ENCODE measurements around the gene TMEM151B.
"Not testable (repeated sequence)": the region's sequence is repeated elsewhere in the genome, so short reads cannot be mapped to it uniquely, and the experiment has no call there.

TMEM151B gene

DNA sequence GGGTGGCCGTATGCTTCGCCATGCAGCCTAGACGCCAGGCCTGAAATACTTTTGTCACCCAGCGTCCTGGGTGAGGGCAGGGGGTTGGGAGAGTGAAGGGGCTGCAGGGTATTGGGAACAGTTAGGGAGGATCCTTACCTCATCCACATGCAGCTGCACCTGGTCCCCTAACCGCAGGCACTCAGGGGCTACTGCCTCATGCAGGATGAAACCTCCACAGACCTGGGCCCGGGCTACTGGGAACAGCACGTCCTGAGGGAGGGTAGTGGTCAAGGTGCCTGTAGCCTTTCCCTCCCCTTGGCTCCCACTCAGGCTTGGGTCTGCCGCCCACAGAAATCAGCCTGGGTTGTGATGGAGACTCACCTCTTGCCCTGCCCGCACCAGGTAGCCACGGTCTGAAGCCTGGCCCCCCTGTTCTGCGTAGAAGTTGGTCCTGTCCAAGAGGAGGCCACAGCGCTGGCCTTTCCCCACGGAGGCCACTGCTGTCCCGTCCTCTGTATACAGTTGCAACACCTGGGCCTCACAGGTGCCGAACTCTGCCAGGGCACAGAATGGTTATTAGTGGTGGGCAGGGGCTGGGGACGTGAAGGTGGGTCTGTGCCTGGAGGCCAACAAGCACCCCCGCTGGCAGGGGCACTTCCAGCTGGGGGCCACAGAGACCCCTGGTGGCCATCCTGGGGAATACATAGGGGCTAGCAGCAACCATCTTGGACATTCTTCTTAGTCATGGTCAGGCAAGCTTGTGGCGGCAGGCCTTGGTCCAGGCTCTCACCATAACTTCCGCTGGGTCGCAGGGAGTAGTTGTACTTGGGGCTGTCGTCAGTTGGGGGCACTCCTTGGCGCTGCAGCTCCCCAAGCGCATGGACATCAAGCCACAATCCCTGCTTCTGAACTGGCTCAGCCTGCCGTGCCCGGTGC lies 34.3 kb downstream of the TMEM151B start:
- DNase-seq (ENCODE audit: low read depth): peak; percentile 12

DNA sequence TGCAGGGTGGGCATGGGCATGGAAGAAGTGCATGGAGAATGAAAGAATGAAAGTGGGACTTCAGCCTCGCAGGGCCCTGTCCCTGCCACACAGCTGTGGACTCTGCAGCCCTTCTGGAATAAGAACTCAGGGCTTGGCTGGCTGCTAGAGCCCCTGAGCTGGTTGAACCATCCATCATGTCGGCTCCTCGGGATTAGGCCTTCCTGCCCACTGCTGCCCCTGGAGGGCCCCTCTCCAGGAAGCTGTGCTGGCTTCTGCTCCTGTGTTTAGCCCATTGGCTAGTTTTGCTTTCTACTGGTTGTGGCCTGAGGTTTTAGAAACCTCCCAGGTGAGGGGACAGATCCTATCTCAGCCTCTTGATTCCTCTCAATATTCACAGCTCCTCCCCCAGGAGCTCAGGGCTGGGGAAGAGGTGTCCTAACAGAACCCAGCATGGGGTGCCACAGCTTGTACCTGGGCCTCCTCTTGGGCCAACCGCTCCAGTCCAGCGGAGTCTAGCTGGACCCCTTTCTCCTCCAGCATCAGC lies 35.0 kb downstream of the TMEM151B start:
- no peak for DNase-seq (ENCODE audit: low read depth)

DNA sequence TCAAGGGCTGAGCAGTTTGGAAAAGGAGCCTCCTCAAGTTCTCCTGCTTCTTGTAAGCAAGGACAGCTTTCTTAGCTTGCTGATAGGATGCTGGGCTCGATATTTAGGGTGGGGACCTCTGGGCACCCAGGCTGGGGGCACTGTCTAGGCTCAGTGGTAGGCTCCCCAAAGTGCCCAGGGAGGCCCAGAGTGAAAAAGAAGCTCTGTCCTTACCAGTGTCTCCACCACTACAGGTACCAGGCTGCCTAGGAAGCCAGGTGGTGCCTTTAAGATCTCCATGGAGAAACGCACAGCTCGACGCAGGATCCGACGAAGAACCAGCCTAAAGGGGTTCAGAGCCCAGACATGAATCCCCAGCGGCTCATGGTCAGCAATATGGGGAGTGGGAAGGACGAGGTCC lies 36.5 kb downstream of the TMEM151B start:
- DNase-seq (ENCODE audit: low read depth): no peak

DNA sequence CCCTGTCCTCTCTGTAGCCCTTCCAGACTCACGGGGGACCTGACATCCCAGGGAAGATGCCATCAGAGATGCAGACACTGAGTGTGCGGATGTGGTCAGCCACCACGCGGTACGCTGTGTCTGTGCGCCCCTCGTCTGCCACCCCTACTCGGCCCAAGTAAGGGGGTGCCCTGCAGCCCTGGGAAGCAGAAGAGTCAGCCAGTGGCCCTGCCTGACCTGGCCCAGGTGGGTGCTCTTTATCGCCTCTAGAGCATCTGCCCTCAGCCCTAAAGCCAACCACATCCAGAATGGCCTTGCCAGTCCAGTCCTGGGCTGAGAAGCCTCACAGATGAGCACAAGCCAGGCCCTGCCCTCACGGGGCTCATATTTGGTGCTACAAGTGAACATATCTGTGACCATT lies 37.0 kb downstream of the TMEM151B start:
- DNase-seq (ENCODE audit: low read depth): no peak

DNA sequence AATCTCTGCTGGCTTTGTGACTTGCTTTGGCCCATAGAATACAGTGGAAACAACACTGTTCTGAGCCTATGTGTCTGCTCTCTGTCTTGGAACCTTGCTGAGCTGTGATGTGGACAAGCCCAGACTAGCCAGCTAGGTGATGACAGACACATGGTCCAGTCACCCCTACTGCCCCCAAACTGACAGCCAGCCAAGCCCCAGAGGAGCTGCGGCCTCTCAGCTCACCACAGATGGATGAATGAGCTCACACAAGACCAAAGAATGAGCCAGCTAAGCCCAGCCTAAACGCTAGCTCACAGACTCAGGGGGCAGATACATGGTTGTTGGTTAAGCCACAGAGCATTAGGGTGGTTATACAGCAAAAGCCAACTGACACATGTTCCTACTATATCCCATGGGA lies 38.8 kb downstream of the TMEM151B start:
- no peak for DNase-seq (ENCODE audit: low read depth)

DNA sequence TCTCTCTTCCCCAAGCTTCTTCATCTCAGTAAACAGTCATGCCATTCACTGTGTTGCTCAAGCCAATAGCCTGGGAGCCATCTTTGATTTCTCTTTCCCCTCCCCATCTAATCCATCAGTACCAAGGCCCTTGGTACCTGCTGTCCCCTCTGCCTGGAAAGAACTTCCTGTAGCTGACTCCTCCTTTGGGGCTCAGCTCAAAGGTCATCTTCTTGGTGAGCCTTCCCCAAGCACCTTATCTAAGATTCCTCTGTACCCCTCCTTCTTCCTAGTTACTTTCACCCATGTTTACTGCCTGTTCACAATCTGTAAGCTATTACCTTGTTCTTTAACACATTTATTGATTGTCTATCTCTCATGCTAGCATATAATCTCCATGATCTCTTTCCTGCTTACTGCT lies 39.4 kb downstream of the TMEM151B start:
- DNase-seq (ENCODE audit: low read depth): no peak

DNA sequence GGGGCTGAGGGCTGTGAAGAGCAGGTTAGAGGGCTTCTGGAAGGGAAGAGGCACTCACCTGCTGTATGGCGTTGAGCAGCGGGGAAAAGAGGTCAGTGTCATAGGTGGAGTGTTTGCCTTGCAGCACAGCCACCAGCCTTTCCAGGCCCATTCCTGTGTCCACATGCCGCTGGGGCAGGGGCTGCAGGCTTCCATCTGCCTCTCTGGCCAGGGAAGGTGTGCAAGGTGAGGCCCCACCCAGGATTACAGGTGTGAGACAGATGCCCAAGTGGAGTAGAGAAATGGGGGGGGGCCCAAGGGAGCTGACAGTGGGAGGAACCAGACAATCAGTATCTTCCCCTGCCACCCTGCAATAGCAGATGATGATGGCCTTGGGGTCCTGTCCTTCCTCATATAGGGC lies 40.0 kb downstream of the TMEM151B start:
- no peak for DNase-seq (ENCODE audit: low read depth)

DNA sequence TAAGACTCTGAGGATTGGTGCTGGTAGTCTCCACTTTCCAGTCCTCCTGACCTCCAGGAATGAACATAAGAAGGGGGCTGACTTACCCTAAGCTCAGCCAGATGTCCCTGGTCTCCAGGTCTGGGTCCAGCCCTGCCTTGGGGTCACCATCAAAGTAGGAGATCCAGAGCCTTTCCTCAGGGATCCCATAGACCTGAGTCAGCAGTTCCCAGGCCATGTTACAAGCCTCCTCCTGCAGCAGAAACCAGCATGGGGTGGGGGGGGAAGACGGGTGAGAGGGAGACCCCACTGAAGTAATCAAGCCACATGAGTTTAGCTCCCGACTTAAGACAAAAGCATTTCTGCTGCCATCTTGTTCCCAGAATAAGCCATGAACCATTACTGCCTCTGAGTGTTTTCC lies 41.1 kb downstream of the TMEM151B start:
- no peak for DNase-seq (ENCODE audit: low read depth)

DNA sequence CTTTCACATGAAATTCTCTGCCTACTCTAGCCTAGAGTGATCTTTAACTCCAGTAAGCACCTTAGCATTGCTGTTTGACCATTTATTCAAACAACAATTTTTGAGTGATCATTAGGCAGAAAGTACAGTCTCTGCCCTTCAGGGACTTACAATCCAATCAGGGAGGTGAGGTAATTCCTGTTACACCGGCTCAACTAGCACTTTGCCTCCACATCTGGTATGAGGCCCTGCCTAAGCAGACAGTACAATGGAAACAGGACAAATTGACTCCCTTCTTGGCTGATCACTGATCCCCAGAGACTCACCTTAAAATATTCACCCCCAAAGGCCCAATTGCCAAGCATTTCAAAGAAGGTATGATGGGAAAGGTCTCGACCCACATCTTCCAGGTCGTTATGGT lies 41.5 kb downstream of the TMEM151B start:
- DNase-seq (ENCODE audit: low read depth): no peak

DNA sequence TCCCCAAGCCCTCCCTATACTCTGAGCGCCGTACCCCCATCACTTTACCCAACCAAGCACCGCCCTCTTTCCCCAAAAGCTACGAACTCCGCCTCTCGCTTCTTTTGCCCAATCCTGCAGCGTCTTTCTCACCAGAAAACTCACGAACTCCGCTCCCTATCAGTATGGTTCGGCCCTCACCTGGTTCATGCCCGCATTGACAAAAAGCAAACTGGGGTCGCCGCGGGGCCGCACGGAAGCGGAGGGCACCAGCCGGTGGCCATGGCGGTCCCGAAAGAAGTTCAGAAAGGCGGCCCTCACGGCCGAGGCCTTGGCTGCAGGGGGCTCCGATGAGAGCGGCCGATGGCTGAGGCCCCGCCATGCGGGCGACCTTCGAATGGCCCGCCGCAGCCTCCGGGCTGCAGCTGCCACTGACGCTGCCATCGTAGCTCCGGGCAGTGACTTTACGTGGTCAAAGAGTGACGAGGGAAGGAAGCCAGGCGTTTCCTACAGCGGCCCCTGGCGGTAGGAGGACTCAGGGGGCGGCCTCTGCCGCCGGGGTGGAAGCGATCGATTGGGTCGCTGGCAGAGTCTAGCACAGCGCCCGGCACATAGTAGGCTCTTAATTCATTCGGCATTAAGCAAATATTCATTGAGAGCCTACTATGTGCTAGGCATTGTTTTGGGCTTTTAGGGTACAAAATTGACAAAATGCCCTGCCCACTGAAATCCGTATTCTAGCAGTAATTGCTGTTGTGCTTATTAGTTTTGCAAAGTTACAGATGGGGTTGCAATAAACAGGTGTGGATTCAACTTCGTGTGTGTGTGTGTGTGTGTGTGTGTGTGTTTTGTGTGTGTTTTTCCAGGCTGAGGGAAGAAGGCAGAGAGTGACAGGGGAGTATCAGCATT lies 42.9 kb downstream of the TMEM151B start, which contains the start of gene AARS2:
Gene AARS2, minus strand, starts transcription at position 447 of the 888 bp plus-strand sequence. Its CDS starts 24 bp downstream, at position 423.
- peak; percentile 83 for DNase-seq (ENCODE audit: low read depth)

DNA sequence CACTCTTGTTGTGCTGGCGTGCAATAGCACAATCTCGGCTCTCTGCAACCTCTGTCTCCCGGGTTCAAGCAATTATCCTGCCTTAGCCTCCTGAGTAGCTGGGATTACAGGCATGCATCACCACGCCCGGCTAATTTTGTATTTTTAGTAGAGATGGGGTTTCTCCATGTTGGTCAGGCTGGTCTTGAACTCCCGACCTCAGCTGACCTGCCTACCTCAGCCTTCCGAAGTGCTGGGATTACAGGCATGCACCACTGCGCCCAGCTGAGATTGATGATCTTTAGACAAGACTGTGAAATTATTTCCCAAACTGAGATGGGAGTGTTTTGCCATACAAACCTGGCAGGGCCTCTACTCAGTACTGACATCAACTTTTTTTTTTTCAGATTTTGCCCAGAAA lies 44.4 kb downstream of the TMEM151B start:
- not testable (repeated sequence) for DNase-seq (ENCODE audit: low read depth)

DNA sequence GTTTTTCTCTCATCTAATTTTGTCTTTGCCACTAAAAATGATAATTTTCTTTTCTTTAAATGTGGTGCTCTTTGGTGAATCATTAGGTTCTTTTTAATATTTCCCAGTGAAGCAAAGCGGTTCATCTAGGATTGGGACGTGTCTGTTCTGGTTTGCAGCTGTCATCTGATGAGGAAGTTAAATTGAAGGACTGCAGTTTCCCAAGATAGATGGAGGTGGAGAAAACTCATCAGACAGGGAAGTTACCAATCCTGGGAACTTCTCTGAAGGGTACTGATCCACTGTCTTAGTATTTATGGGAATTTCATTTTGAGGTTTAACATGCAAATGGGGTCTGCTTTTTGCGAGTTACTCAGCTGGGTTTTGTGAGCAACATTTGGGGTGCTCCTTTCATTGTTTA lies 45.3 kb downstream of the TMEM151B start:
- no peak for DNase-seq (ENCODE audit: low read depth)

DNA sequence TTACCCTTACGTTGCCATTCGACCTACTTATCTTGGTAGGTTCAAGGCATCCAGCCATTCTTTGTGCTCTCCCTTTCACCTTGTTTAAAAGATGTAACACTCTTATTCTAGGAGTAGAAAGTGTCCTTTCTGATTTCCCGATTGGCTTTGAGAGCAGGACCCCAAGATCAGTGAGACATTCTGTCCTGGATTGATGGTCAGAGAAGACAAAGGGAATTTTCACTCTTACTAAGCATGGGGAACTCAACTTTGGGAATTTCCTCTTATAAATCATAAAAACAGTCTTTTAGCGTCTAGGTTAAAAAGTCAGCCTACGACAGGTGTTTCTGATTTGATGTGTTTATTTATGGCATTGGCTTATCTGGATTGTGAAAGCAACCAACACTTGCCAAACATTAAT lies 45.7 kb downstream of the TMEM151B start:
- DNase-seq (ENCODE audit: low read depth): no peak

DNA sequence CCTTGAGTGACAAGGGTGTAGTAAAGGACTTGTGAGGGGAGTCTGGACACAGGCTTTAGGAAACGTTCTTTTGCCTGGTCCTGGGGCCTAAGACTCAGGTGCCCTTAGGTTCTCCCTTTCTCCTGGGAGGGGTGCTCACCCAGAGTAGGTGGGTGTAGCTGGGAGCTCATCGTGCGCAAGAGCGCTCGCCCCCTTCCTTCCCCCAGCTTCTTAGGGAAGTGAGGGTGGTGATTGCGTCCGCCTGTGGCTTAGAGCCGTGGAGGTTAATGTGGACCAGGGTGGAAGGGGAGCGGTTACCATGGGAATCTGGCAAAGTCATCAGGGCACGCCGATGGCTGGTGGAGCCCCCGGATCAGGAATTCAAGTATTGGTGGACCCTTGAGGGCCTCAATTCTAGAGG lies 46.2 kb downstream of the TMEM151B start:
- DNase-seq (ENCODE audit: low read depth): no peak

DNA sequence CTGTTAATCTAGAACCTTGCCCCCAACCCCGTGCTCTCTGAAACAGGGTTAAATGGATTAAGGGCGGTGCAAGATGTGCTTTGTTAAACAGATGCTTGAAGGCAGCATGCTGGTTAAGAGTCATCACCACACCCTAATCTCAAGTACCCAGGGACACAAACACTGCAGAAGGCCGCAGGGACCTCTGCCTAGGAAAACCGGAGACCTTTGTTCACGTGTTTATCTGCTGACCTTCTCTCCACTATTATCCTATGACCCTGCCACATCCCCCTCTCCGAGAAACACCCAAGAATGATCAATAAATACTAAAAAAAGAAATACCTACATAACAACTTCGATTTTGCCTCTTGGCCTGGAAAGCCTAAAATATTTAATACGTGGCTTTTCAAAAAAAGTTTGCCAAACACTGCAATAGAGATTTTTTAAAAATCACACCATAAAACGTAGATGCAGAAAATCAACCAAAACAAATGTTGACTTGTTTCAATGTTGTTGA lies 46.9 kb downstream of the TMEM151B start:
- DNase-seq (ENCODE audit: low read depth): not testable (repeated sequence)

DNA sequence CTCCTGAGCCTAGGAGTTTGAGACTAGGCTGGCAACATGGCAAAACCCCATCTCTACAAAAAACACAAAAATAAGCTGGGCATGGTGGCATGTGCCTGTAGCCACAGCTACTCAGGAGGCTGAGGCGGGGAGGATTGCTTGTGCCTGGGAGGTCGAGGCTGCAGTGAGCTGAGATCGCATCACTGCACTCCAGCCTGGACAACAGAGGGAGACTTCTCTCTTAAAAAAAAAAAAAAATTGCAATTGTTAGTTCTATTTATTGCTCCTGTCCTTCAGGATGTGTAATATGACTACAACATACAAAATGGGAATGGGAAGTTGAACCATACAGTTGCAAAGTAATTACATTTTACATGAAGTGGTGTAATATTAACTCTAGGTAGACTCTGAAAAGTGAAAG lies 51.0 kb downstream of the TMEM151B start:
- DNase-seq (ENCODE audit: low read depth): no peak

DNA sequence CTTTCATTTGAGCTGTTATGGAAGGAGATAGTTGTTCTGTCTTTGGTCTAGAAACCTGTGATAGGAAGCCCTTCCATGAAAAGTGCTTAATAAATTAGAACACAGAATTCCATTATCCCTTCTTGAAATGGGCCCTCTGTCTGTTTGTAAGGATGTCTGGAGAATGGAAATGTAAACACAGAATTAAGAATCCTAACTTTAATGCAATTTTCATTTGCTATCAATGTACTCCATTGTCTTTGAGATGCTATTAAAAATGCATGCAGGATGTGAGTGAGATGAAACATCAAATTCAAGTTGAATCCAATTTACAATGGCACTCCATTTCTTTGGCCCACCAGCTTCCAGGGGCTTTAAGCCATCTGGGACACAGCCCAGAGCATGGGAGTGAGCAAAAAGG lies 56.8 kb downstream of the TMEM151B start:
- no peak for DNase-seq (ENCODE audit: low read depth)

DNA sequence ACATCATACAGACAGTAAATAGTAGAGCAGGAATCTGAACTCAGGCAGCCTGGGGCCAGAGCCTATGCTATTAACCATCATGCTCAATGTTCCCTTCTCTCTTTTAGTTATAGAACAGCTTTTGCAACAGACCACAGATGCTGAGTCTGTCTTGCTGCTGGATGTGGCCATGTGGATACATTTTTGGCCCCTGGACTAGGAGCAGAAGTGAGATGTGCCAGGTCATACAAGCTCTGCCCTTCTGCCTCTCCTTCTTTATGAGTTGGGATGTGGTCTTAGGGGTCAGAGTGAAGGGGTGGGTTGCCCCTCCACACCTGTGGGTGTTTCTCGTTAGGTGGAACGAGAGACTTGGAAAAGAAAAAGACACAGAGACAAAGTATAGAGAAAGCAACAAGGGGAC lies 57.5 kb downstream of the TMEM151B start:
- no peak for DNase-seq (ENCODE audit: low read depth)

DNA sequence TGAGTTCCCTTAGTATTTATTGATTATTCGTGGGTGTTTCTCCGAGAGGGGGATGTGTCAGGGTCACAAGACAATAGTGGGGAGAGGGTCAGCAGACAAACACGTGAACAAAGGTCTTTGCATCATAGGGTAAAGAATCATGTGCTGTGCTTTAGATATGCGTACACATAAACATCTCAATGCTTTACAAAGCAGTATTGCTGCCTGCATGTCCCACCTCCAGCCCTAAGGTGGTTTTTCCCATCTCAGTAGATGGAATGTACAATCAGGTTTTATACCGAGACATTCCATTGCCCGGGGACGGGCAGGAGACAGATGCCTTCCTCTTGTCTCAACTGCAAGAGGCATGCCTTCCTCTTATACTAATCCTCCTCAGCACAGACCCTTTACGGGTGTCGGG lies 58.0 kb downstream of the TMEM151B start:
- DNase-seq (ENCODE audit: low read depth): not testable (repeated sequence)

DNA sequence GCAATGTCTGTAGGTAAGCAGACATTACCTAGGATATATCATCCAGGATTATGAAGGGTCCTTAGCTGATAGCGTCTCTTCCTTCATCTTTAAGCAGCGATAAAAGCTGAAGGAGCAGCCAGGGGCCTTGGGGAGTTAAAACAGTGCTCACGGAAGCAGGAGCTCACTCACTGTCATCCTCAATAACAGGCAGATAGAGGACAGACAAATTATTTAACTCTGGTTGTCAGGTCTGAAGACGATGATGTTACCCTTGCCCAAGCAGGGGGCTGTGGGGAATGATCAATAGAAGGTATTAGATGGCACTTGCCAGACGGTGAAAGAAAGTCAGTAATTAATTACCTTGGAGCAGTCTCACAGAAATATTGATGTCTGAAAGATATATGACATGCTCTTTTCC lies 59.6 kb downstream of the TMEM151B start:
- DNase-seq (ENCODE audit: low read depth): no peak

DNA sequence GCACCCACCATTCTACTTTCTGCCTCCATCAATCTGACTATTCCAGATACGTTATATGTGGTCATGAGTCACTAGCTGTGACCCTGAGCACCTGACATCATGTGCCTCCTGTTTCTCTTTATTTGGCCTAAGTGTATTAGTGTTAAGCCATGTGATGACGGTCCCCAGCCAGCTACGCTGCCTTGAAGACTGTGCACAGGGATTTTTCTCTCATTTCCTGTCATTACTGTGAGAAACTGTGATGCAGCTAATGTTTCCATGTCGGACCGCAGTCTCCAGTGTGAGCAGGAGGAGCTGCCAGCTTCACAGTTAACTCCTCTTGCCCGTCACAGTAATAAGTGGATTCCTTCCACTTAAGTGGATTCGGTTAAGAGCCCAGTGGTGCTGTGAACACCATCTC lies 62.3 kb downstream of the TMEM151B start:
- no peak for DNase-seq (ENCODE audit: low read depth)

DNA sequence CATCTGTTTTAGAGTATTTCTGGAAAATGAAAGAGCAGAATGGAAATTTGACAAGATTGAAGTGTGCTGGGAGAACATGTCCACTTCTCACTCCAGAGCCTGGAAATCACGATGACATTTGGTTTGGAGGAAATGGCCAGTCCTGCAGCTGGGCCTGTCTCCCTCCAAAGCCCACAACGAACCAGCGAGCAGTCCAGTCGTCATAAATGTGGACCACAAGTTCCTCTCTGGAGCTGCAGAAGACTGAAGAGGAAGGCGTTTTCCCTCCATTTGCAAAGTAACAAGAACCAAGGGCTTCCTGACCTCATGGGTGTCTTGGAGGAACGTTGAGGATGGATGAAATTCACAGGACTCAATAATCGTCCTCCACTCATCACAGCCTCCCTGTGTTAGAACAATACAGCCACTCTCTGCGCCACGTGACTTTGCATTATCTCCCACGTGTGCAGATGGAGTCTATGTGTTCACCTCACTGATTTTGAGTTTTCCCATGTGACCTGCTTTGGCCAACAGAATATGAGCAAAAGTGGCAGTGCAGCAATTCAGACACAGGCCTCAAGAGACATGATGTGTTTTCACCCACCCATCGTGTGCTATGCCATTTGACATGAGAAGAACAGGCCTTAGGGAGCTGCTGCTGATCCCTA lies 63.1 kb downstream of the TMEM151B start:
- DNase-seq (ENCODE audit: low read depth): no peak

Measured in T follicular helper cell (primary cell).